BJ (cell line): ENCODE data around the gene SPTLC2. TPM values are rescaled to one million over a fixed set of nuclear protein-coding genes. Genes with fewer than 3 reads are reported as not detected.

Source experiments
- CTCF ChIA-PET: fragments of 350-600 bp; formaldehyde crosslinking; extraction: SDS; loops from one replicate; lab custom pipeline; 2021; ENCODE audit warnings: antibody characterized with exemption, inconsistent platforms; lab: Yijun Ruan, JAX
- POLR2A ChIA-PET: fragments of 300-600 bp; sonication (Branson Sonifier 250); formaldehyde crosslinking; extraction: SDS; loops from one replicate; lab custom pipeline; 2021; ENCODE audit warnings: antibody characterized with exemption; lab: Charles Lee
- DNase-seq: peaks from one replicate; pipeline ENCODE4 v3.0.0-alpha.2; 2011; ENCODE audit warnings: low read depth
- H3K27me3 ChIP-seq: 2 replicates; pipeline ENCODE4 v1.6.0; 2011; ENCODE audit warnings: low read length; ENCODE audit not compliant: control insufficient read depth, insufficient read depth
- H3K36me3 ChIP-seq: 2 replicates; pipeline ENCODE4 v1.5.1; 2011; ENCODE audit warnings: low read length; ENCODE audit not compliant: control insufficient read depth, insufficient read depth
- H3K4me3 ChIP-seq: 2 replicates; pipeline ENCODE4 v1.5.1; 2011; ENCODE audit warnings: low read depth, mild to moderate bottlenecking, control low read depth, low read length
- CTCF ChIP-seq: IDR thresholded peaks from 2 replicates; pipeline ENCODE4 v1.5.1; 2011; ENCODE audit warnings: low read depth, mild to moderate bottlenecking, control low read depth, inconsistent platforms, low read length, moderate library complexity; ENCODE audit not compliant: insufficient read depth
- polyA plus RNA-seq: library from polyadenylated mRNA; depleted of rRNA; stranded (reverse); fragments of >200 nt; gene quantifications from 2 replicates; pipeline ENCODE4 v1.2.3, GENCODE V29; 2011

SPTLC2 gene
- polyA plus RNA-seq, 1 experiment, result 38.3 TPM

- ChIA-PET CTCF (no interaction called here), POLR2A (no interaction called here)
- Histone ChIP-seq H3K36me3 (no peaks in the 10 kb centered on the region), H3K4me3 (no peak overlapping the region), H3K27me3 (peaks cover 2% of the 10 kb centered on the region; the same call in 1 of the 2 replicates)
- TF ChIP-seq CTCF, result no peak
- DNase-seq, result no peak
Measured at GRCh38 chr14:77491056-77491455, 125.4 kb downstream of the SPTLC2 start.

- CTCF ChIA-PET, result no interaction called here
- no peak for DNase-seq
Measured at GRCh38 chr14:77490347-77490986, 126.0 kb downstream of the SPTLC2 start.

GRCh38 chr14:77489041-77489440 is 127.4 kb downstream of the SPTLC2 start:
- DNase-seq, result no peak
- Histone ChIP-seq H3K4me3 (no peak overlapping the region), H3K27me3 (peaks cover 2% of the 10 kb centered on the region; the same call in 1 of the 2 replicates), H3K36me3 (no peaks in the 10 kb centered on the region)
- POLR2A ChIA-PET, result no interaction called here
- no peak for TF ChIP-seq CTCF
- CTCF ChIA-PET, result no interaction called here

More at GRCh38 chr14:77490347-77490986, 126.0 kb downstream of the SPTLC2 start:
- Histone ChIP-seq H3K4me3 (no peak overlapping the region), H3K27me3 (peaks cover 2% of the 10 kb centered on the region; the same call in 1 of the 2 replicates), H3K36me3 (no peaks in the 10 kb centered on the region)
- POLR2A ChIA-PET, result no interaction called here
- TF ChIP-seq CTCF, result no peak

- H3K36me3 ChIP-seq, result no peaks in the 10 kb centered on the region
- CTCF ChIA-PET, result no interaction called here
- POLR2A ChIA-PET, result no interaction called here
- peaks cover 2% of the 10 kb centered on the region; the same call in 1 of the 2 replicates for H3K27me3 ChIP-seq
- TF ChIP-seq CTCF, result no peak
- no peak for DNase-seq
- H3K4me3 ChIP-seq, result no peak overlapping the region
Measured at GRCh38 chr14:77488558-77488957, 127.9 kb downstream of the SPTLC2 start.

GRCh38 chr14:77485901-77486678 is 130.3 kb downstream of the SPTLC2 start:
- Histone ChIP-seq H3K4me3 (no peak overlapping the region), H3K36me3 (no peaks in the 10 kb centered on the region), H3K27me3 (peaks cover 2% of the 10 kb centered on the region; the same call in 1 of the 2 replicates)
- no peak for TF ChIP-seq CTCF
- no peak for DNase-seq
- CTCF ChIA-PET, result interaction anchor here (0.9 kb wide), 1 partner anchor 9 kb away, joined by 3 read pairs; no protein-coding TSS in a partner anchor
- POLR2A ChIA-PET, result no interaction called here
